Peyer's patch (tissue), 4 donors: ENCODE results near the gene PHKA1. TPM values are rescaled to one million over a fixed set of nuclear protein-coding genes. Genes with fewer than 3 reads are reported as not detected.

Source experiments
- DNase-seq, 3 donors: peaks; one replicate each; pipeline ENCODE4 v3.0.0-alpha.2; 2017 to 2019
- H3K27ac ChIP-seq, 4 donors: fragments of 200-600 bp; sonication (generic); one replicate each; pipeline ENCODE4 v1.5.1; 2016 to 2019
- H3K27me3 ChIP-seq, 2 donors: fragments of 200-600 bp; sonication (generic); one replicate each; pipeline ENCODE4 v1.5.1; 2019
- H3K36me3 ChIP-seq, 3 donors: fragments of 200-600 bp; sonication (generic); one replicate each; pipeline ENCODE4 v1.5.1; 2016 to 2019
- H3K4me1 ChIP-seq, 4 donors: fragments of 200-600 bp; sonication (generic); one replicate each; pipeline ENCODE4 v1.5.1; 2016 to 2019
- H3K4me3 ChIP-seq, 4 donors: fragments of 200-600 bp; sonication (generic); 1 replicate in 3 of 4; 2 replicates in 1 of 4; pipeline ENCODE4 v1.5.1; 2016 to 2019; ENCODE audit warnings: mild to moderate bottlenecking in 1 of 4
- H3K9me3 ChIP-seq, 4 donors: fragments of 200-600 bp; sonication (generic); one replicate each; pipeline ENCODE4 v1.5.1; 2016 to 2019; ENCODE audit warnings: mild to moderate bottlenecking in 1 of 4
- CTCF ChIP-seq, 6 experiments: fragments of 450-650 bp in 4 of 6; fragments of 200-600 bp in 2 of 6; sonication (generic) in 1 of 6; IDR thresholded peaks; one replicate each; pipeline ENCODE4 v1.5.1; 2017 to 2019; ENCODE audit warnings: antibody characterized with exemption in 6 of 6, mild to moderate bottlenecking in 3 of 6, moderate library complexity in 1 of 6
- POLR2A ChIP-seq, 2 donors: fragments of 450-650 bp; IDR thresholded peaks; one replicate each; pipeline ENCODE4 v1.5.1; 2017; ENCODE audit warnings: antibody characterized with exemption in 2 of 2, mild to moderate bottlenecking in 2 of 2, moderate library complexity in 2 of 2
- total RNA-seq, 4 donors: library from RNA; depleted of rRNA; stranded (reverse); fragments of >200 nt; gene quantifications; one replicate each; pipeline ENCODE4 v1.1.0, GENCODE V29; 2016

PHKA1 gene
- total RNA-seq, 4 donors from 2014 or later, result 2.5 to 6.3 (median 4.4) TPM

GRCh38 chrX:72714478-72714916 is 391 bp upstream of the PHKA1 start:
- no peaks in the 10 kb centered on the region for H3K4me1 ChIP-seq
- H3K27me3 ChIP-seq, result no peaks in the 10 kb centered on the region
- H3K27ac ChIP-seq, result peak overlapping the region in 3 of 4 donors; percentile 22 to 69 (median 43)
- DNase-seq, result peak in 2 of 3 donors; percentile 55 to 57
- no peaks in the 10 kb centered on the region for H3K9me3 ChIP-seq
- TF ChIP-seq CTCF (IDR thresholded peaks at IDR 0.05), result no peak
- no peak for TF ChIP-seq POLR2A (IDR thresholded peaks at IDR 0.05)
- no peaks in the 10 kb centered on the region for H3K36me3 ChIP-seq
- peak overlapping the region; percentile 22 to 57 (median 42) for H3K4me3 ChIP-seq

GRCh38 chrX:72713130-72713529 is 976 bp downstream of the PHKA1 start:
- no peak for TF ChIP-seq CTCF (IDR thresholded peaks at IDR 0.05)
- Histone ChIP-seq H3K4me1 (no peaks in the 10 kb centered on the region), H3K27ac (no peak overlapping the region), H3K36me3 (no peaks in the 10 kb centered on the region), H3K9me3 (no peaks in the 10 kb centered on the region), H3K4me3 (peak overlapping the region in 2 of 4 donors; percentile 55 to 57), H3K27me3 (no peaks in the 10 kb centered on the region)
- no peak for DNase-seq

GRCh38 chrX:72712094-72712755 is 1.9 kb downstream of the PHKA1 start:
- DNase-seq, result no peak
- Histone ChIP-seq H3K27me3 (no peaks in the 10 kb centered on the region), H3K36me3 (no peaks in the 10 kb centered on the region), H3K27ac (no peak overlapping the region), H3K4me3 (no peak overlapping the region), H3K9me3 (no peaks in the 10 kb centered on the region), H3K4me1 (no peaks in the 10 kb centered on the region)
- no peak for TF ChIP-seq CTCF (IDR thresholded peaks at IDR 0.05)
- TF ChIP-seq POLR2A (IDR thresholded peaks at IDR 0.05), result no peak

GRCh38 chrX:72705814-72706213 is 8.3 kb downstream of the PHKA1 start:
- Histone ChIP-seq H3K9me3 (no peaks in the 10 kb centered on the region), H3K4me3 (no peak overlapping the region), H3K27ac (no peak overlapping the region), H3K36me3 (no peaks in the 10 kb centered on the region), H3K4me1 (no peaks in the 10 kb centered on the region), H3K27me3 (no peaks in the 10 kb centered on the region)
- DNase-seq, result no peak
- TF ChIP-seq POLR2A (IDR thresholded peaks at IDR 0.05) (no peak), CTCF (IDR thresholded peaks at IDR 0.05) (no peak)

- no peak overlapping the region for H3K27ac ChIP-seq
- no peaks in the 10 kb centered on the region for H3K4me1 ChIP-seq
- no peaks in the 10 kb centered on the region for H3K9me3 ChIP-seq
- no peak overlapping the region for H3K4me3 ChIP-seq
- no peaks in the 10 kb centered on the region for H3K36me3 ChIP-seq
- no peaks in the 10 kb centered on the region for H3K27me3 ChIP-seq
- DNase-seq, result no peak
- TF ChIP-seq POLR2A (IDR thresholded peaks at IDR 0.05) (no peak), CTCF (IDR thresholded peaks at IDR 0.05) (no peak)
Measured at GRCh38 chrX:72705111-72705510, 9.0 kb downstream of the PHKA1 start.
